HG03558 (cell line): Measurements from ENCODE around the gene ENAM.
"Not testable (repeated sequence)": the region's sequence is repeated elsewhere in the genome, so short reads cannot be mapped to it uniquely, and the experiment has no call there.

Experiments used
- ATAC-seq: cut with Tn5 transposase; IDR thresholded peaks from one replicate; pipeline ENCODE4 v1.9.1; 2021; ENCODE audit warnings: moderate number of reproducible peaks; ENCODE audit not compliant: unreplicated experiment; ENCODE audit errors: extremely low read depth

ENAM gene

DNA sequence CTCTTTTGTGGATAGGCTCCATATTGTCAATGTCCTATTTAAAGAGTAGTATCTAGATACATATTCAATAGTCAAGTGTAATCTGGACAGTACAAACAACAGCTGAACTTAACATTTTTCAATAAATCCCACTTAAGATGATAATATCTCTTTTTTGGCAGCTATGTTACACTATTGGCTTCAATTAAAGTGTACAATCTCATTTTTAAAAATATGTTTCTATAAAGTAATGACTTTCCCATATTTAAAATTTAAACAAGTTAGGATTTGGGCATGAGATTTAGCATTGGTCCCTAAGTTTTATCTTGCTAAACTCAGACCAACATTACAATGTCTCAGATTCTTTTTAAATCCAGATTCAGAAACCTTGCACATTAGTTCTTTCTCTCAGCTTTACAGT lies 45.6 kb downstream of the ENAM start:
- ATAC-seq: no peak

GRCh38 chr4:70674731-70675130 lies 46.2 kb downstream of the ENAM start:
- no peak for ATAC-seq

DNA sequence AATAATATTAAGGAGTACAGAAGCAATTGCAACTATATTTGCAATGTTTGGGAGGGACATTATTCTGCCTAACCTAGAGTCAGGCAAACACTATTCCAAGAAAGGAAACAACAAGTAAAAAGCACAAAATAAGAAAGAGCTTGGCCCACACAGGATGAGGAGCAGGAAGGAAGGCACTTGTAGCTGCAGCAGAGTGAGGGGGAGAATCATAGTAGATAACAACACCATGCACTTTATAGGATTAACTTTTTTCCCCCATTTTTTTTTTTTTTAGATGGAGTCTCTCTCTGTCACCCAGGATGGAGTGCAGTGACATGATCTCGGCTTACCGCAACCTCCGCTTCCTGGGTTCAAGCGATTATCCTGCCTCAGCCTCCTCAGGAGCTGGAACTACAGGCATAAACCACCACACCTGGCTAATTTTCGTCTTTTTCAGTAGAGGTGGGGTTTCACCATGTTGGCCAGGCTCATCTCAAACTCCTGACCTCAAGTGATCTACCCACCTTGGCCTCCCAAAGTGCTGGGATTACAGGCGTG lies 48.1 kb downstream of the ENAM start:
- no peak for ATAC-seq

DNA sequence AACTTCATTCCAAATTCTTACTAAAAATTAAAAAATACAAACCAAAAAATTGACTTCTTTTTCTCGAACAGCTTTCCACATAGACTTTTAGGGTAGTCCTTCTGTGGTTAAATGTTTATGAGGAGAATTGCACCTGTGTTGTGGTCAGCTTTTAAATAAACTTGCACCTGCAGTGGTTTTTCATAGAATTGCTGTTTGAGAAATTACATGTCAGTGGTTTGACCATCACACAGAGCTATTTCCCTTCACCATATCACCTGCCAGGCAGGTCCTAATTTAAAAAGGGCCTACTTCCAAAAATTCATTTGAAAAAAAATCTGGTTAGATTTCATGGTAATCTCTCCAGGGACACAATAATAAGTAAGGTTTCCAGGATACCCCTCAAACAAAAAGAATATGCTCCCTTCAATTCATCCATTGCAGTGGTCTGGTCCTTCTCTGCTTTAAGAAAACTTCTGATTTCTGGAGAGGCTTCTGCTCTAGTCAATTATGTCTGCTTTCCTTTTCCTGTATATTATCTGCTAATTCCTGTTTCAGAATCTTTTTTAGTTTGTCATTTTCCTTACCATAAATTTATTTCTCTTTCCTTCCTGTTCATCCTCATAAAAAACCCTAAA lies 49.9 kb downstream of the ENAM start:
- peak; percentile 72 for ATAC-seq

DNA sequence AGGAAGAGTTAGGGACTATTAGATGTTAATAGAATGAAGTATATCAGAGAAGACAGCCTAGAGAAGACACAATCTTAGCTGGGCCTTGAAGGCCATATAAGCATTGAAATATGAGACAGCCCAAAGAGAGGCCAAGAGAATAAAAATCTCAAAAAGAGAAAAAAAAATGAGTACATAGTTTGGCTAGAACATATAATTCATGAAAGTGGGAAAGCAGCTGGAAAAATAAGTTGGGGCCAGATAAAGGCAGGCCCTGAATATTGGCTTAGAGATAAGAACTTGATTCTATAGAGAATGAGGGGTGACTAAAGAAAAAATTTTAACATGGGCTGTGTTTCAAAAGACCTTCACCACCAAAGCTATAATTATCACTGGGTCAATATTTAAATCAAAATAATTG lies 52.4 kb downstream of the ENAM start:
- ATAC-seq: no peak

DNA sequence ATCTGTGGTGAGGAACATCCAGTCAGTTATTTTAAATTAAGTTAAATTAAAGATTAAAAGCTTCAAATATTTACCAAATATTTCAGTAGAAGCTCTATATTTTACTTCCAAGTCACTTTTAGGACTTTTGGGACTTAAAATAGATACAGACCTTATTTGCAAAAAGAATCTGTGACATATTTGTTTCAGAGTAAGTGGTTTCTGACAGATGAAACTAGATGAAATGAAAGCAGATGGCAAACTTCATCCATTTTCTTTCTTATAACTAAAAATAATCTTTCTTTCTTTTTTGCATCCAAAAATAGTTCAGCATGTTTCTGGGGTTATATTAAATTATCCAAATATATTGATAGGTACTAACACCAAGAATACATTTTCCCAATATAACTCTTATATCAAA lies 53.2 kb downstream of the ENAM start:
- ATAC-seq: no peak

DNA sequence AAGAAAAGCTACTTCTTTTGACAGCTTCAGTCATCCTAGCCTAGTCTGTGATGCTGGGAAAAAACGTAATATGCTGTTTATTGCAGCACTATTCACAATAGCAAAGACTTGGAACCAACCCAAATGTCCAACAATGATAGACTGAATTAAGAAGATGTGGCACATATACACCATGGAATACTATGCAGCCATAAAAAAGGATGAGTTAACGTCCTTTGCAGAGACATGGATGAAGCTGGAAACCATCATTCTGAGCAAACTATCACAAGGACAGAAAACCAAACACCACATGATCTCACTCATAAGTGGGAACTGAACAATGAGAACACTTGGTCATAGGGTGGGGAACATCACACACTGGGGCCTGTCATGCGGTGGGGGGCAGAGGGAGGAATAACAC lies 53.6 kb downstream of the ENAM start:
- ATAC-seq: not testable (repeated sequence)

- no peak for ATAC-seq
These were observed 58.8 kb downstream of the ENAM start for GRCh38 chr4:70687392-70687791.

DNA sequence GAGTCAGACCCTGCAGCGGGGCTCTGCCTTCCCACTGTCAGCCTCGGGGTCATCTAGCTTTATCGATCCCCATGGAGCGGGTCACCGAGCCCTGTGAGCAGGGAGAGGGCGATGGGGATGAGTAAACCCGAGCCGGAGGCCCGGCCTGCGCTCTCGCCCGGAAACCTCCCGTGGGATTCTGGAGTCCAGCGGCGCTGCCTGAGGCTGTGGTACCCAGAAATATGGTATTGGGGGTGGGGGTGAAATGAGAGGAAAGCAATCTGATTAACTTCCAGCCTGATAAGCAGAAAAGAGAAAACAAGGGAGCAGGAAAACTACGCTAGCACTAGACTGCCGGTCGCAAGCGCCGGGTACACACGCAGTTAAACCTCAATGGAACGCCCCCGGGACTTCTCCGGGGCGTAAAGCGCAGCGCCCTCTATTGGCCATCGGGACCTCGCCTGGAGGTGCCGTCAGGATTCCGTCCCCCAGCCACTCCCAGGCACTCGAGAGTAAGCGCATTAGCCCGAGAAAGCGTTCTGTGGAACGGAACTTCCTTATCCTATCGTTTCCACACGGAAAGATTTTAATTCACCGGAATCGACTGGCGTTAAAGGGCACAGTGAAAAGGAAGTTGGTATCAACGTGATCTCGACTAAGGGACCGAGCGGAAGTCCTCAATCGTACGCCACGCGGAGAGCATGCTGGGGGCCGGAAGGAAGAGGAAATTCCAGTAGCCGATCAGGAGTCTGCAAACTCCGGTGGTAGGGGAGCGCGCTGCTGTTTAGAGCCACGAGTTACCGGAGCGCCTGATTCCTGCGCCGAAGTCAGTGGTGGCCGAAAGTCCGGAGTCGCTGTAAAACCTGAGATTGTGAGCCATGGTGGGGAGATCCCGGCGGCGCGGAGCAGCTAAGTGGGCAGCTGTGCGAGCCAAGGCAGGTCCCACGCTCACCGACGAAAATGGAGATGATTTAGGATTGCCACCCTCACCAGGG lies 59.6 kb downstream of the ENAM start, which contains the start of gene UTP3:
UTP3 (plus strand) TSS at position 712 of the 974 bp plus-strand sequence; CDS start at position 858, 146 bp downstream.
- ATAC-seq: peak; percentile 88

- no peak for ATAC-seq
These were observed 60.3 kb downstream of the ENAM start for GRCh38 chr4:70688795-70689231.

DNA sequence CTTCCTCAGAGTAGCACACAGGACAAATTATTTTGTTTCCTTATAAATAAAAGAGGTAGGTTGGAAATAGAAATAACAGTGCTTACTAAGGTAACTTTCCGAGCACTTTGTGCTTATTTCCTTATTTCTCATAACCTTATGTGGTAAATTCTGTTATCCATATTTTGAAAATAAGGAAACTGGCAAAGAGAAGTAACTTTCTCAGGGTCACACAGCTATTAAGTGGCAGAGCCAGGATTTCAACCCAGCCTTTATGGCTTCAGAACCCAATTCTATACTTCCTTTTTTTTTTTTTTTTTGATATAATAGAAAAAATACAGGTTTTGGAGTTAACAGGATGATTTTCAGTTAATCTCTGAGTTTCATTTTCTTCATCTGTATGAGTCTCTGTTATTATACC lies 63.1 kb downstream of the ENAM start:
- ATAC-seq: no peak

- not testable (repeated sequence) for ATAC-seq
These were observed 66.1 kb downstream of the ENAM start for GRCh38 chr4:70694633-70695032.
